Erythroblast (primary cell): ENCODE measurements around the gene SEC31B.

Experiments
- DNase-seq, 2 experiments: peaks; one replicate each; lab custom pipeline; 2025; lab: John Stamatoyannopoulos, UW
- GATA1 ChIP-seq: IDR thresholded peaks from 2 replicates; pipeline ENCODE4 v1.6.1; 2011; ENCODE audit warnings: low read depth, mild to moderate bottlenecking, control low read depth, low read length, moderate library complexity
- POLR2A ChIP-seq: IDR thresholded peaks from 2 replicates; pipeline ENCODE4 v1.6.1; 2011; ENCODE audit warnings: mild to moderate bottlenecking, low read length

The SEC31B gene

DNA sequence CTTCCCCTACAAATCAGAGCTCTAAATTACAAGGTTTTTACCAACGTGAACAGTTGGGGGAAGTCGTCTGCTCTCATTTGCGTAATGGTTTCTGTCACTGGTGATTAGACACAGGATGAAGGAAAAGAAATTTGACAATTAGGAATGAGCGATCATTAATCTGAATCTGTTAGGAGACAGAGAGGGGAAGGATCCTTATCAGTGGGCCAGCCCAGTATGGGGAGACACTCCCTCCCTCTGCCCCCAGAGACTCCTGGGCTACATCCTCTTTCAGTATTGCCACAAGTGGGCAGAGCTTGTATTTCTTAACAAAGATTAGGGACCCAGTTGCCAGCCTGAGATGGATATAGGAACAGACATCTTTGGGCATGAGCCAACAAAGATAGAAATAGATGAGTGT is 31.5 kb upstream of the SEC31B start:
- no peak for DNase-seq
- no peak for TF ChIP-seq GATA1

DNA sequence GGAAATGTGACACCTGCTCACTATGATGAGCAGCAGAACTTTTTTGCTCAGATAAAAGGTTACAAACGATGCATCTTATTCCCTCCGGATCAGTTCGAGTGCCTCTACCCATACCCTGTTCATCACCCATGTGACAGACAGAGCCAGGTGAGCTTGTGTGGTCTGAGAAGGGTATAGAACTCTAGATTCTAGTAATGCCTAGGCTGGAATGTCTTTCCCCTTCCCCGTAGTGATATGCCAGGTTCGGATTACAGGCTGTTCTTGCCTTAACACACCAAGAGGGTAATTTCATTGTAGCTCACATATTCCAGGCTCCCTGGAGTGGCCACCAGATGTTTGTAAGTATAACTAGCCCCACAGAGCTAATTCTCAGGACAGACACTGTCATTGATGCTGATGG is 25.3 kb upstream of the SEC31B start:
- TF ChIP-seq POLR2A (no peak), GATA1 (no peak)
- no peak for DNase-seq

DNA sequence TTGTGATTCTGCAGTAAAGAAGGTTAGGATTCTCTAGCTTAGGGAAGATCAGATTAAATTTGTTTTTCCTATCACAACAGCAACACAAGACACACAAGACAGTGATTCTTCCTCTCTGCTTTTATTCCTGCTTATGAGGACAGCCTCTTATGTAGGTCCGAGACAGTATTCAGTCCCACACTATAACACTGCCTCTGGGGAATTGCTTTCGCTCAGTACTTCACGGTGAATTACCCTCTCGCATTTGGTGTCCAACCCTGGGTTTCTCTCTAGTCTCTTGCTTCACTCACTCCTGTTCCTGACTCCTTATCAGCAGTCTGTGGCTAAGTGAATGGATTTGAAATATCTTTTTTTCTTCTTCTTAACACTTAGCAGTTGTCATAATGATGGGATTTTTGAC is 17.8 kb upstream of the SEC31B start:
- no peak for DNase-seq
- TF ChIP-seq POLR2A (no peak), GATA1 (no peak)

DNA sequence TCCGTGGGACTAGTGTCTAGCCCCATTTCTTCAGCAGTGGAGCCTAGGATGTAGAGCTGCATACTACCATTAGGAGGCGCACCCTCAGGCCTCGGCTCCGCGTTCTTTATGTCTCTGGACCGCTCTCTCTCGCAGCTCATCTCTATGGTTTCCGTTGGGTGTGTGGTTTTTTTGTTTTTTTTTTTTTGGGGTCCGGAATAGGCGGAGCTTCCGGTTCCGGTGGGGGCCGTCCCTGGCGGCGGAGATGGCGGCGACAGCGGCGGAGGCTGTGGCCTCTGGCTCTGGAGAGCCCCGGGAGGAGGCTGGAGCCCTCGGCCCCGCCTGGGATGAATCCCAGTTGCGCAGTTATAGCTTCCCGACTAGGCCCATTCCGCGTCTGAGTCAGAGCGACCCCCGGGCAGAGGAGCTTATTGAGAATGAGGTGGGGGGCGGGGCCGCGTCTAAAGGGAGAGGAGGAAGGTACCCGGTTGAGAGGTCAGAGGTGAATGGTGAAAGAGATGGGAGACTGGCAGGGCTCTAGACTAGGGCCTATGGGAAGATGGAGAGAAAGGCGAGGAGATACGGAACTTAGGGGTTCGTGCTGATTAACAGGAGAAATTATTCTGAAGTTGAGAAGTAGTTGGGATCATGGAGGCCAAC is 16.2 kb upstream of the SEC31B start, which contains the start of gene HIF1AN:
Gene HIF1AN (plus strand): TSS at position 229 of the 639 bp plus-strand sequence. CDS start 16 bp downstream, at position 245.
- DNase-seq, result peak; percentile 94 to 95
- TF ChIP-seq GATA1, result no peak
- peak; percentile 89 for TF ChIP-seq POLR2A

DNA sequence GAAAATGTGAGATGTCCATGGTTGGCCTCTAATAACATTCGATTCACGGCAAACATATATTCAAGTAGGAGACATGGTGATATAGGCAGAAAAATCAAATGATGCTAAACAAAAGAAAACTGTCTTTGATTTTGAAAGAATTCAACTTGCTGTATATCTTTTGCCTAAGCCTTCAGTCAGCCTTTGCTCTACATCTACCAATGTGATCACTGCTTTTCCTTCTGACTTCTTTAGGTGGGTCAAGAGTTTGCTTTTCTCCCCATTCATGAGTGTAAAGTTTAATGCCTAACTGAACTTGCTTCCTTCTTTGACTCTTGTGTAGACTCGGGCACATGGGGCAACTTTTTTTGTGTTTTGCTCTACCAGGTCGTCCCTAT is 15.7 kb upstream of the SEC31B start:
- no peak for DNase-seq
- TF ChIP-seq GATA1 (no peak), POLR2A (no peak)

DNA sequence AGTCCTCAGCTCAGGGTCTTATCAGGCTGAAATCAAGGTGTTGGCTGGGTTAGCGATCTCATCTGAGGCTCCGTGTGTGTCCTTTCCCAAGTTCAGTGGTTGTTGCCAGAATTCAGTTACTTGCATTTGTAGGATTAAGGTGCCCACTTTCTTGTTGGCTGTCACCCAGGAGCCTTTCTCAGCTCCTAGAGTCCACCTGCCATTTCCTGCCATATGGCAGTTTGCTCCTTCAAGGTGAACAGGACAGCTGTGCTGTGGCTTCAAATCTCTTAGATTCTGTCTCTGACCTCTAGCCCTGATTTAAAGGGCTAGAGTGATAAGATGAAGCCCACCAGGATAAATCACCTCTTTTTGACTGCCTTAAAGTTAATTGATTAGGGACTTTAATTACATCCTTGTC is 15.1 kb upstream of the SEC31B start:
- DNase-seq, result peak; percentile 14 to 23
- TF ChIP-seq GATA1 (no peak), POLR2A (no peak)

DNA sequence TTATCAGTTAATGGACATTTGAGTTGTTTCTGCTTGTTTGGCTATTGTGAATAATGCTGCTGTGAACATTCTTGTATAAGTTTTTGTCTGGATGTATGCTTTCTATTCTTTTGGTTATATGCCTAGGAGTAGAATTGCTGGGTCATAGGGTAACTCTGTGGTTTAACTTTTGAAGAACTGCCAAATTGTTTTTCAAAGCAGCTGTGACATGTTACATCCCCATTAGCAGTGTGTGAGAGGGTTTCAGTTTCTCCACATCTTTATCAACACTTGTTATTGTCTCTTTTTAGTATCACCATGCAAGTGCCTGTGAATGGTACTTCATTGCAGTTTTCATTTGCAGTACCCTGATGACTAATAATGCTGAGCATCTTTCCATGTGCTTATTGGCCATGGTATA is 12.1 kb upstream of the SEC31B start:
- peak in 1 of 2 experiments; percentile 7 for DNase-seq
- TF ChIP-seq POLR2A (no peak), GATA1 (no peak)

DNA sequence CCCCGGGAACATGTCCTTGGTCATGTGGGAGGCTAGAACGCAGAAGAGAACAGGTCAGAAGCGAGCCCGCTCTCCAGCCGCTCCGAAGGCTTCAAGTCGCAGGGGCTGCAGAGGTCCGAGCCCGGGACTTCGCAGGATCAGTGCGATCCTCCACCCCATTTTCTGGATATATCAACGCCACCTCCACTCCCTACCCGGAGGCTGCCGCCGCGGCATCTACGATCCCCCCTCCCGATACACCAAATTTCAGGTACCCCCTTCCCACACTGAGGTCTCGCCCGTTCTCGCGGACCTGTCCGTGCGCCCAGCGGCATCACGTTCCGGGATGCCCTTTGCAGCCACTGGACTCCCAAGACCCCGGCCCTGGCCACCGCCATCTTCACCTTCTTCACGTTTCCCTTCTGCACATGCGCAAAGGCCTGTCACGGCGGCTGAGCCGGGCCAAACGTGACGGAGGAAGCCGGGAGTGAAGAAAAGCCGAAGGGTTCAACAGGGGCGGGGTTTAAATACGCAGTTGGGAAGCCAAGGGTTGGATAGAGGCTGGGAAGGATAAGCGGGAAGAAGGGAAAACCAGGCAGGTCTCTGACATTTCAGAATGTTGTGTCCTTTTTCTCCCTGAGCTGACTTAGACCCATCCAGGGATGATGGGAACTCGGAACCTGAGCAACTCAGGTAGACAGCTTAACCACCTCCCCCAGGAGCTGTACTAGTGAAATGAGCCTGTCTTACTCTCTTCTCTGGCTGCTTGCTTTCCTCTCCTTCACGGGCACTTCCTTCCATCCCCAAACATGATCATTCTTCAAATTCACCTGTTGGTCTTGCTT is 10.0 kb upstream of the SEC31B start, which contains the start of gene NDUFB8:
Gene NDUFB8 (minus strand): TSS at position 397 of the 824 bp plus-strand sequence. CDS start 20 bp downstream, at position 377.
- TF ChIP-seq POLR2A (peak; percentile 83), GATA1 (no peak)
- peak; percentile 87 to 90 for DNase-seq

DNA sequence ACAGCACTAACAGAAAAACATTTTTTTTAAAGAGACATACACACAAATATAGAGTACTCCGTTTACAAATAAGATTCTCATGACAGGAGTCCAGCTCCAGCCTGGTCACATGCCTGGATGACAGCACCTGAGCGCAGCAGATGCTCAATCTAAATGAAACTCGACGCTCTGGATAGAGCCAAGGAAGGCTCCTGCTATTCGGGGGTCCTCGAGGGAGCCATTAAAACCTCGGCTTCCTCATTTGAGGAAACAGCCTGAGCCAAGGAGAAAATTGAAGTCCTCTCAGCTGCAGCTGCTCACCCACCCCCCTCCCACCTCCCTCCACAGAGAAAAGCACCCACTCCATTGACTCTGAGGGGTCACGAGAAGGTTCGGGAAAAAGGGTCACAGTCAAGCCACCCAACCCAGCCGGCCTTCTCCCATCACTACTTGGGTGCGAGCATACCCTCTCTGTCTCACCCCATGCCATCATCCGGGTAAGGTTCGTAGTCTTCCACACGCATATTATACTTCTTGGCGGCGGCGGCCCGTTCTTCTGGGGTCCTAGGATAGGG is 9.3 kb upstream of the SEC31B start:
- DNase-seq, result peak; percentile 37 to 51
- TF ChIP-seq POLR2A, result no peak
- no peak for TF ChIP-seq GATA1

DNA sequence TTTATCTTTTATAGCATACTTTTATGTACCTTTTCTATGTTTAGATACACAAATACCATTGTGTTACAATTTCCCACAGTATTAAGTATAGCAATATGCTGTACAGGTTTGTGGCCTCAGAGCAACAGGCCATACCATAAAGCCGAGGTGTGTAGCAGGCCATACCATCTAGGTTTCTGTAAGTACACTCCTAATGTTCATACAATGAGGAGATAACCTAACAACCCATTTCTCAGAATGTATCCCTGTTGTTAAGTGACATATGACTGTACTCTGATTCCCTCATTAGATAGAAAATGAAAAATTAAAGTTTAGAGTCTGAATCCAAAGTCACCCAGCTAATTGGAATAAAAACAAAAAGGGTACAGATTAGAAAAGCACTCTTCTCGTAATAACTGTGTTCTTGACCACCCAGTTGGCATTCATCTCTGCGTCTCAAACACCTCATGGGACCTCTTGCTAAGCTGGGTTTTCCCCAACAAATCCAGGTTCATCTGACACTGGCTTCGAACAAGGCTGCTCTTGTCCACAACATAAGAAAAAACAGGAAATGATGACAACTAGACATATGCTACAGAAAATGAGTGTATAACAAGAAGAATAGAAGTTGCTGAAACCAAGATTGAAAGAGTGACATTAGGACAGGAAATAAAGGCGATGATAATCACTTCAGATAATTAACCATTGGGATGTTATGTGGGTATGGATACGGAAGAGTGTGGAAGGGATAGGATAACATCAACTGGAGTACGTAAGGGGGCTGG is 8.6 kb upstream of the SEC31B start:
- peak in 1 of 2 experiments; percentile 38 for DNase-seq
- TF ChIP-seq GATA1 (no peak), POLR2A (no peak)

DNA sequence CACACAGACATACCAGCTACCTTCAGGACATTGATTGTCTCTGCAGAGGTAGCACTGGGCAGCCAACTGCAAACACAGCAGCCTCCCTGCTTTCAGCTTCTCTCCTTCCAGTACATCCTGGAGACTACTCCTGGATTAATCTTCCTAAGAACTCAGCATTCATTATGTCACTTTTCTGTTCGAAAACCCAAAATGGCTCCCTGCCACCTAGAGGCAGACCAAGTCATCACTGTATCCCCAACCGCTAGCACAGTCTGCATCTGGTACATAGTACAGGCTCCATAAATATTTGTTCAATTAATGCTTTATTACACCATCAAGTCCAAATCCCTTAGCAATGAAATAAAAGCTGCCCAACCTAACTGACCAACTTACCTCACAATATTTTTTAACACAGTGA is 5.0 kb upstream of the SEC31B start:
- no peak for DNase-seq
- no peak for TF ChIP-seq POLR2A
- no peak for TF ChIP-seq GATA1

DNA sequence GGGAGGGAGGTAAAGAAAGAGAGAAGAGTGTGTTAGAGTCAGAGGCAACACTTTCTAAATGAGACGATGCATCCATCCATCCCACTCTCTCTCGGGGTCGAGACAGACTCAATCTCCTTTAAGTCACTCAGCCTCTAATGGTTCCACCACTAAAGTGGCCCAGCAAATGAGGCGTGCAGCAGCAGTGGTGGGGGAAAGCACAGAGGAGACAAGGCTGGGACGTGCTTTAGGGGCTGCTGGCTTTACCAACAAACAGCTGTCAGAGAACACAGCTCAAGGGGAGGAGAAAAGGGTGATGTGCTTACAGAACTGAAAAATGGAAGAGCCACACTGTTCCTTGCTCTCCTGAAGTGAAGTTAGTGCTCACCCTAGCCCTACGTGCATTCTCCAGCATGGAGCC is 4.5 kb upstream of the SEC31B start:
- no peak for TF ChIP-seq GATA1
- TF ChIP-seq POLR2A, result no peak
- DNase-seq, result no peak

DNA sequence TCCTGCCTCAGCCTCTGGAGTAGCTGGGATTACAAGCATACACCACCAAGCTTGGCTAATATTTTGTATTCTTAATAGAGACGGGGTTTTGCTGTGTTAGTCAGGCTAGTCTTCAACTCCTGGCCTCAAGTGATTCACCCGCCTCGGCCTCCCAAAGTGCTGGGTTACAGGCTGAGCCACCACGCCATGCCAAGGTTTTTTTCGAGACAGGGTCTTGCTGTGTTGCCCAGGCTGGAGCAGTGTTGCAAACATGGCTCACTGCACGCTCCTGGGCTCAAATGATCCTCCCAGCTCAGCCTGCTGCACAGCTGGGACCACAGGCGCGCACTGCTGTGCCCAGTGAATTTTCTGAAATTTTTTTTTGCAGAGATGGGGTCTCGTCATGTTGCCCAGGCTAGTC is 3.3 kb upstream of the SEC31B start:
- TF ChIP-seq GATA1 (no peak), POLR2A (no peak)
- DNase-seq, result no peak
